H9 (cell line): Measurements from ENCODE around the gene RNASE7. TPM values are rescaled to one million over a fixed set of nuclear protein-coding genes. Genes with fewer than 3 reads are reported as not detected.
A peak's percentile ranks its signal among the peaks of the same experiment; 100 is the strongest.

ENCODE experiments used
- DNase-seq: peaks from one replicate; pipeline ENCODE4 v3.0.0-alpha.2; 2017
- H2AFZ ChIP-seq: one replicate; pipeline ENCODE4 v1.6.1; 2013; ENCODE audit warnings: mild to moderate bottlenecking, low read length, control low read depth, moderate library complexity
- H2AK5ac ChIP-seq: 2 replicates; pipeline ENCODE4 v1.6.1; 2013; ENCODE audit warnings: low read length, control low read depth, mixed read lengths; ENCODE audit not compliant: insufficient read length
- H2BK120ac ChIP-seq: one replicate; pipeline ENCODE4 v1.6.1; 2013; ENCODE audit warnings: low read depth, mild to moderate bottlenecking, low read length, control low read depth, inconsistent platforms; ENCODE audit not compliant: poor library complexity, severe bottlenecking
- H2BK12ac ChIP-seq: 2 replicates; pipeline ENCODE4 v1.6.1; 2013; ENCODE audit warnings: low read length, control low read depth, mixed read lengths, low read depth; ENCODE audit not compliant: insufficient read length
- H2BK15ac ChIP-seq: 2 replicates; pipeline ENCODE4 v1.6.1; 2013; ENCODE audit warnings: low read depth, low read length, control low read depth
- H2BK20ac ChIP-seq: one replicate; pipeline ENCODE4 v1.6.1; 2013; ENCODE audit warnings: low read depth, mild to moderate bottlenecking, low read length, control low read depth, inconsistent platforms; ENCODE audit not compliant: poor library complexity, severe bottlenecking
- H2BK5ac ChIP-seq: 2 replicates; pipeline ENCODE4 v1.6.1; 2013; ENCODE audit warnings: low read length, control low read depth, mixed read lengths; ENCODE audit not compliant: insufficient read length
- H3K14ac ChIP-seq: 2 replicates; pipeline ENCODE4 v1.6.1; 2013; ENCODE audit warnings: low read length, control low read depth; ENCODE audit not compliant: insufficient read depth
- H3K18ac ChIP-seq: 2 replicates; pipeline ENCODE4 v1.6.1; 2013; ENCODE audit warnings: low read depth, mild to moderate bottlenecking, mixed read lengths, low read length, control low read depth; ENCODE audit not compliant: insufficient read length
- H3K23ac ChIP-seq: 2 replicates; pipeline ENCODE4 v1.6.1; 2013; ENCODE audit warnings: low read length, control low read depth, mixed read lengths, low read depth; ENCODE audit not compliant: insufficient read length
- H3K23me2 ChIP-seq: 2 replicates; pipeline ENCODE4 v1.6.1; 2013; ENCODE audit warnings: low read depth, mild to moderate bottlenecking, mixed read lengths, low read length, control low read depth; ENCODE audit not compliant: insufficient read length, poor library complexity, severe bottlenecking
- H3K27ac ChIP-seq: 2 replicates; pipeline ENCODE4 v1.5.1; 2013; ENCODE audit warnings: low read length, control low read depth, mixed read lengths, low read depth; ENCODE audit not compliant: insufficient read length
- H3K27me3 ChIP-seq: 2 replicates; pipeline ENCODE4 v1.6.1; 2013; ENCODE audit warnings: low read length, control low read depth, inconsistent platforms; ENCODE audit not compliant: insufficient read depth
- H3K4ac ChIP-seq: 2 replicates; pipeline ENCODE4 v1.6.1; 2013; ENCODE audit warnings: low read depth, mild to moderate bottlenecking, control low read depth, inconsistent platforms, low read length, moderate library complexity
- H3K4me1 ChIP-seq: 2 replicates; pipeline ENCODE4 v1.6.1; 2013; ENCODE audit warnings: low read length, control low read depth, inconsistent platforms; ENCODE audit not compliant: insufficient read depth
- H3K4me2 ChIP-seq: 2 replicates; pipeline ENCODE4 v1.6.1; 2013; ENCODE audit warnings: low read length, control low read depth, mixed read lengths; ENCODE audit not compliant: insufficient read length, insufficient read depth
- H3K56ac ChIP-seq: 2 replicates; pipeline ENCODE4 v1.6.1; 2013; ENCODE audit warnings: low read depth, mild to moderate bottlenecking, mixed read lengths, low read length, control low read depth; ENCODE audit not compliant: insufficient read length
- H3K79me1 ChIP-seq: 2 replicates; pipeline ENCODE4 v1.6.1; 2013; ENCODE audit warnings: low read depth, mild to moderate bottlenecking, moderate library complexity, low read length, control low read depth, inconsistent platforms; ENCODE audit not compliant: insufficient read depth, poor library complexity, severe bottlenecking
- H3K79me2 ChIP-seq: 2 replicates; pipeline ENCODE4 v1.6.1; 2013; ENCODE audit warnings: low read length, control low read depth, inconsistent platforms; ENCODE audit not compliant: insufficient read depth
- H3K9ac ChIP-seq: 2 replicates; pipeline ENCODE4 v1.6.1; 2013; ENCODE audit warnings: low read length, control low read depth, mixed read lengths; ENCODE audit not compliant: insufficient read length; ENCODE audit errors: extremely low read depth
- H3K9me3 ChIP-seq: one replicate; pipeline ENCODE4 v1.6.1; 2013; ENCODE audit warnings: low read depth, low read length, inconsistent platforms; ENCODE audit not compliant: control insufficient read depth
- H3T11ph ChIP-seq: one replicate; pipeline ENCODE4 v1.6.1; 2013; ENCODE audit warnings: mild to moderate bottlenecking, low read length, control low read depth, inconsistent platforms
- H4K20me1 ChIP-seq: one replicate; pipeline ENCODE4 v1.6.1; 2013; ENCODE audit not compliant: control insufficient read depth, insufficient read length, insufficient read depth
- H4K5ac ChIP-seq: 2 replicates; pipeline ENCODE4 v1.6.1; 2013; ENCODE audit warnings: low read depth, mild to moderate bottlenecking, mixed read lengths, low read length, control low read depth; ENCODE audit not compliant: insufficient read length
- H4K8ac ChIP-seq: replicated peaks from 2 replicates; pipeline ENCODE4 v1.6.1; 2013; ENCODE audit warnings: low read length, control low read depth, mixed read lengths, low read depth; ENCODE audit not compliant: insufficient read length
- H4K91ac ChIP-seq: 2 replicates; pipeline ENCODE4 v1.6.1; 2013; ENCODE audit warnings: low read depth, mild to moderate bottlenecking, moderate library complexity, mixed read lengths, low read length, control low read depth; ENCODE audit not compliant: insufficient read length
- H3K27ac Mint-ChIP-seq, 3 experiments: 2 replicates in 2 of 3; 3 replicates in 1 of 3; pipeline ENCODE4 v1.8.0; 2020 to 2021; ENCODE audit warnings: mixed read lengths in 3 of 3, mild to moderate bottlenecking in 1 of 3, moderate library complexity in 1 of 3
- H3K27me3 Mint-ChIP-seq: 2 replicates; pipeline ENCODE4 v1.8.0; 2021; ENCODE audit warnings: low read depth, mild to moderate bottlenecking, moderate library complexity, mixed read lengths
- H3K36me3 Mint-ChIP-seq, 3 experiments: 2 replicates in 2 of 3; 3 replicates in 1 of 3; pipeline ENCODE4 v1.8.0; 2020 to 2021; ENCODE audit warnings: low read depth in 3 of 3, mixed read lengths in 3 of 3; ENCODE audit not compliant: insufficient read depth in 1 of 3
- H3K4me1 Mint-ChIP-seq, 2 experiments: 2 replicates each; pipeline ENCODE4 v1.8.0; 2020; ENCODE audit warnings: mixed read lengths in 2 of 2
- H3K4me3 Mint-ChIP-seq, 2 experiments: 2 replicates in 1 of 2; 3 replicates in 1 of 2; pipeline ENCODE4 v1.8.0; 2020 to 2021; ENCODE audit warnings: mild to moderate bottlenecking in 2 of 2, mixed read lengths in 2 of 2, moderate library complexity in 1 of 2
- H3K9me3 Mint-ChIP-seq, 2 experiments: 2 replicates in 1 of 2; 3 replicates in 1 of 2; pipeline ENCODE4 v1.8.0; 2020; ENCODE audit warnings: mild to moderate bottlenecking in 2 of 2, mixed read lengths in 2 of 2, moderate library complexity in 1 of 2
- WGBS: extraction: QIAGEN DNeasy Blood & Tissue Kit; methylation state at CpG from one replicate; pipeline ENCODE4 v1.1.7; 2013; ENCODE audit warnings: missing lambda C conversion rate, low lambda C conversion rate, mixed read lengths; ENCODE audit not compliant: insufficient read length; ENCODE audit errors: extremely low coverage; 5-methylcytosine and 5-hydroxymethylcytosine counted together
- total RNA-seq: library from RNA; stranded (reverse); gene quantifications from 2 replicates; pipeline ENCODE4 v1.2.1, GENCODE V29; 2021
- TF ChIP-seq, protein P1 (sequence below): fragments of 200-600 bp; sonication (generic); conservative IDR thresholded peaks from 3 replicates; pipeline ENCODE4 v1.8.0; 2021; ENCODE audit warnings: antibody characterized with exemption, mild to moderate bottlenecking

RNASE7 gene
- total RNA-seq, 1 experiment from 2014 or later: not detected

DNA sequence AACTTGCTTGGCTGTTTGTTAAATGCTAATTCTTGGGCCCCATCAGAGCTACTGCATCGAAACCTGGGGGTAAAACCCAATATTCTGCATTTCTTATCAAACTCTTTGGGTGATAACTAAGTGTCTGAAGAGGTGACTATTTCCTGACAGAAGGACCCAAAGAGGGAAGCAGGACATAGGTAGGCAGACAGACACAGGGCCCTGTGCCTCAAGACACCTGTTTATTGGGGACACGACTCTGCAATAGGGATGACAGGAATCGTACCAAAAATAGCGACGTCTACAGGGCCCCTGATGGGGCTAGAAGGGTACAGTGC, 47.7 kb downstream of the RNASE7 start:
- H3K14ac ChIP-seq: no peak overlapping the region
- H3K79me1 ChIP-seq: no peaks in the 10 kb centered on the region
- Mint-ChIP-seq H3K4me1 (peaks cover 44 to 45% of the 10 kb centered on the region in 2 experiments), H3K9me3 (no peaks in the 10 kb centered on the region; a peak in 3 of 5 replicates), H3K27me3 (peaks cover 2% of the 10 kb centered on the region), H3K27ac (peak overlapping the region in 1 of 3 experiments; percentile 32; a peak in 1 of 7 replicates), H3K36me3 (peaks cover 56 to 78% (median 72%) of the 10 kb centered on the region in 3 experiments), H3K4me3 (no peak overlapping the region)
- DNase-seq: no peak
- H2AFZ ChIP-seq: no peak overlapping the region
- no peaks in the 10 kb centered on the region for H3K79me2 ChIP-seq
- H2BK15ac ChIP-seq: no peak overlapping the region
- no peak overlapping the region for H4K91ac ChIP-seq
- no peak overlapping the region for H3K23ac ChIP-seq
- no peak overlapping the region for H3K4me2 ChIP-seq
- H2BK12ac ChIP-seq: no peak overlapping the region
- H3K23me2 ChIP-seq: peaks cover 5% of the 10 kb centered on the region
- H3K9ac ChIP-seq: no peak overlapping the region
- no peak overlapping the region for H3K4ac ChIP-seq
- H4K8ac ChIP-seq: no peak overlapping the region
- H3K18ac ChIP-seq: no peak overlapping the region
- WGBS: no CpG with 5 or more reads among the region's 5 CpGs
- H4K20me1 ChIP-seq: no peaks in the 10 kb centered on the region
- no peak overlapping the region for H2BK5ac ChIP-seq
- H3K27me3 ChIP-seq: no peaks in the 10 kb centered on the region
- no peak overlapping the region for H3T11ph ChIP-seq
- no peaks in the 10 kb centered on the region for H3K9me3 ChIP-seq
- no peak overlapping the region for H3K56ac ChIP-seq
- TF ChIP-seq, protein P1, sequence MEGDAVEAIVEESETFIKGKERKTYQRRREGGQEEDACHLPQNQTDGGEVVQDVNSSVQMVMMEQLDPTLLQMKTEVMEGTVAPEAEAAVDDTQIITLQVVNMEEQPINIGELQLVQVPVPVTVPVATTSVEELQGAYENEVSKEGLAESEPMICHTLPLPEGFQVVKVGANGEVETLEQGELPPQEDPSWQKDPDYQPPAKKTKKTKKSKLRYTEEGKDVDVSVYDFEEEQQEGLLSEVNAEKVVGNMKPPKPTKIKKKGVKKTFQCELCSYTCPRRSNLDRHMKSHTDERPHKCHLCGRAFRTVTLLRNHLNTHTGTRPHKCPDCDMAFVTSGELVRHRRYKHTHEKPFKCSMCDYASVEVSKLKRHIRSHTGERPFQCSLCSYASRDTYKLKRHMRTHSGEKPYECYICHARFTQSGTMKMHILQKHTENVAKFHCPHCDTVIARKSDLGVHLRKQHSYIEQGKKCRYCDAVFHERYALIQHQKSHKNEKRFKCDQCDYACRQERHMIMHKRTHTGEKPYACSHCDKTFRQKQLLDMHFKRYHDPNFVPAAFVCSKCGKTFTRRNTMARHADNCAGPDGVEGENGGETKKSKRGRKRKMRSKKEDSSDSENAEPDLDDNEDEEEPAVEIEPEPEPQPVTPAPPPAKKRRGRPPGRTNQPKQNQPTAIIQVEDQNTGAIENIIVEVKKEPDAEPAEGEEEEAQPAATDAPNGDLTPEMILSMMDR: no peak
- peaks cover 6% of the 10 kb centered on the region for H3K4me1 ChIP-seq
- H2AK5ac ChIP-seq: no peak overlapping the region
- no peak overlapping the region for H2BK120ac ChIP-seq
- H2BK20ac ChIP-seq: no peak overlapping the region
- no peak overlapping the region for H4K5ac ChIP-seq
- no peak overlapping the region for H3K27ac ChIP-seq
